Measurements from ENCODE around the gene INPP5F.
"Not testable (repeated sequence)": the region's sequence is repeated elsewhere in the genome, so short reads cannot be mapped to it uniquely, and the experiment has no call there.

The INPP5F gene

GRCh38 chr10:119747940-119748339 lies 22.1 kb downstream of the INPP5F start:
- no peak for DNase-seq

- DNase-seq: no peak
These were observed 23.0 kb downstream of the INPP5F start for GRCh38 chr10:119748871-119749270.

GRCh38 chr10:119749455-119749854 lies 23.6 kb downstream of the INPP5F start:
- DNase-seq: no peak

GRCh38 chr10:119750391-119751230 lies 24.8 kb downstream of the INPP5F start:
- peak; percentile 55 for DNase-seq

- DNase-seq: peak; percentile 1
These were observed 27.5 kb downstream of the INPP5F start for GRCh38 chr10:119753309-119753708.

GRCh38 chr10:119754085-119754484 lies 28.2 kb downstream of the INPP5F start:
- peak; percentile 31 for DNase-seq

- DNase-seq: no peak
These were observed 29.1 kb downstream of the INPP5F start for GRCh38 chr10:119754936-119755335.

- DNase-seq: no peak
These were observed 29.6 kb downstream of the INPP5F start for GRCh38 chr10:119755446-119755845.

GRCh38 chr10:119758448-119759195 lies 32.8 kb downstream of the INPP5F start:
- no peak for DNase-seq

GRCh38 chr10:119759832-119760231 lies 34.0 kb downstream of the INPP5F start:
- DNase-seq: no peak

- DNase-seq: no peak
These were observed 35.3 kb downstream of the INPP5F start for GRCh38 chr10:119761106-119761505.

- no peak for DNase-seq
These were observed 36.2 kb downstream of the INPP5F start for GRCh38 chr10:119762035-119762434.

- DNase-seq: no peak
These were observed 37.3 kb downstream of the INPP5F start for GRCh38 chr10:119762805-119763798.

GRCh38 chr10:119768455-119769094 lies 42.7 kb downstream of the INPP5F start:
- no peak for DNase-seq

- no peak for DNase-seq
These were observed 44.0 kb downstream of the INPP5F start for GRCh38 chr10:119769886-119770285.

GRCh38 chr10:119770928-119771327 lies 45.1 kb downstream of the INPP5F start:
- no peak for DNase-seq

GRCh38 chr10:119772334-119772733 lies 46.5 kb downstream of the INPP5F start:
- no peak for DNase-seq

- DNase-seq: not testable (repeated sequence)
These were observed 47.2 kb downstream of the INPP5F start for GRCh38 chr10:119773041-119773440.

- no peak for DNase-seq
These were observed 49.7 kb downstream of the INPP5F start for GRCh38 chr10:119775529-119775928.

GRCh38 chr10:119776536-119776935 lies 50.7 kb downstream of the INPP5F start:
- DNase-seq: no peak

GRCh38 chr10:119777686-119778085 lies 51.8 kb downstream of the INPP5F start:
- DNase-seq: no peak

GRCh38 chr10:119778776-119779445 lies 53.1 kb downstream of the INPP5F start:
- DNase-seq: no peak

All from NCI-H2171 treated with DMSO at 0.1 percent for 48 hours (cell line).